Measurements from ENCODE around the gene BCL3.
"Not testable (repeated sequence)": the region's sequence is repeated elsewhere in the genome, so short reads cannot be mapped to it uniquely, and the experiment has no call there.

Gene BCL3

DNA sequence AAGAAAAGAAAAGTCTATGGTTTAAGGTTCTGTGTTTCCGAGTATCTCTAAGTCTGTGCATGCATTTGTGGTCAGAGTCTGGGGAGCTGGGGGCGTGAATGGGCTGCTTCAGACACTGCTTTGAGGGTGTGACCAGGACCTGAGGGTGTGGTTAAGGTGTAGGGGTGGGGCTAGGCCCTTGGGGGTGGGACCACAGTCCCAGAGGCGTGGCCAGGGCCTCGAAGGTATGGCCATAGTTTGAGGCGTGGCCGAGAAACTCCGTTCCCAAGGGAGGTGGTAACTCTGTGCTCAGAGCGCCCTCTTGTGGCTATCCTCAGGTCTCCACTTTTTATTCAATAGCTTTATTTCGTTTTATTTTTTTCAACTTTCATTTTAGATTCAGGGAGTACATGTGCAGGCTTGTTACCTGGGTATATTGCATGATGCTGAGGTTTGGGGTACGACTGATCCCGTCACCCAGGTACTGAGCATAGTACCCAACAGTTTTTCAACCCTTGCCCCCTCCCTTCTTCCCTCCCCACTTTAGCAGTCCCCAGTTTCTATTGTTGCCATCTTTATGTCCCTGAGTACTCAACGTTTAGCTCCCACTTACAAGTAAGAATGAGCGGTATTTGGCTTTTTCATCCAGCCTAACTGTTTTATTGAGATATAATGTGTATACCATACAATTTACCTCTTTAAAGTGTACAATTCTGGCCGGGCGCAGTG lies 22.2 kb downstream of the BCL3 start:
- Histone ChIP-seq H3K36me3 (ENCODE audit: control insufficient read depth, insufficient read depth, low read length) (no peaks in the 10 kb centered on the region), H3K4me1 (ENCODE audit: control insufficient read depth, insufficient read depth, low read length, poor library complexity, severe bottlenecking) (no peaks in the 10 kb centered on the region), H3K4me3 (ENCODE audit: insufficient read depth, low read depth, low read length, poor library complexity, severe bottlenecking) (no peak overlapping the region), H3K27ac (ENCODE audit: insufficient read depth, low read length, poor library complexity, severe bottlenecking) (no peak overlapping the region), H3K9me3 (ENCODE audit: control insufficient read depth, low read length) (no peaks in the 10 kb centered on the region), H3K27me3 (replicated peaks; ENCODE audit: control insufficient read depth, insufficient read depth, low read length, poor library complexity, severe bottlenecking) (no peaks in the 10 kb centered on the region)
- DNase-seq: peak; percentile 97 to 99 (median 98)

DNA sequence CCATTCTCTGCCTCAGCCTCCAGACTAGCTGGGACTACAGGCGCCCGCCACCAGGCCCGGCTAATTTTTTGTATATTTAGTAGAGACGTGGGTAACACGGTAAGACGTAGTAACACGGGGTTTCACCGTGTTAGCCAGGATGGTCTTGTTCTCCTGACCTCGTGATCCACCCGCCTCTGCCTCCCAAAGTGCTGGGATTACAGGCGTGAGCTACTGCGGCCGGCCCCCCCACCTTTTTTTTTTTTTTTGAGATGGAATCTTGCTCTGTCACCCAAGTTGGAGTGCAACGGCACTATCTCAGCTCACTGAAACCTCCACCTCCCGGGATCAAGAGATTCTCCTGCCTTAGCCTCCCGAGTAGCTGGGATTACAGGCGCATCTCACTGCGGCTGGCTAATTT lies 23.6 kb downstream of the BCL3 start:
- not testable (repeated sequence) for DNase-seq; H3K4me3 ChIP-seq (ENCODE audit: insufficient read depth, low read depth, low read length, poor library complexity, severe bottlenecking); H3K4me1 ChIP-seq (ENCODE audit: control insufficient read depth, insufficient read depth, low read length, poor library complexity, severe bottlenecking); H3K27me3 ChIP-seq (replicated peaks; ENCODE audit: control insufficient read depth, insufficient read depth, low read length, poor library complexity, severe bottlenecking); H3K9me3 ChIP-seq (ENCODE audit: control insufficient read depth, low read length); H3K36me3 ChIP-seq (ENCODE audit: control insufficient read depth, insufficient read depth, low read length); H3K27ac ChIP-seq (ENCODE audit: insufficient read depth, low read length, poor library complexity, severe bottlenecking)

DNA sequence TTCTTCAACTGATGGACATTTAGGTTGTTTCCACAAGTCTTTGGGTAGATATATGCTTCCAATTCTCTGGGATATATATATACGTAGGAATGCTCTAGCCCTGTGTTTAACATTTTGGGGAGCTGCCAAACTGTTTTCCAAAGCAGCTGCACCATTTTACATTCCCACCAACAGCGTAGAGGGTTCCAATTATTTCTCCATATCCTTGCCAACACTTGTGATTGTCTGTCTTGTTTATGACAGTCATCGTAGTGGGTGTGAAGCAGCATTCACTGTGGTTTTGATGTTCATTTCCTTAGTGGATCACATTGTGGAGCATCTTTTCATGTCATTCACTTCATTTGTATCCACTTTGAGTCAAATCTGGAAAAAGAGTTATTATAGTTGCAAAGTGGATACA lies 24.5 kb downstream of the BCL3 start:
- Histone ChIP-seq H3K9me3 (ENCODE audit: control insufficient read depth, low read length) (no peaks in the 10 kb centered on the region), H3K4me1 (ENCODE audit: control insufficient read depth, insufficient read depth, low read length, poor library complexity, severe bottlenecking) (no peaks in the 10 kb centered on the region), H3K27me3 (replicated peaks; ENCODE audit: control insufficient read depth, insufficient read depth, low read length, poor library complexity, severe bottlenecking) (no peaks in the 10 kb centered on the region), H3K36me3 (ENCODE audit: control insufficient read depth, insufficient read depth, low read length) (no peaks in the 10 kb centered on the region), H3K27ac (ENCODE audit: insufficient read depth, low read length, poor library complexity, severe bottlenecking) (no peak overlapping the region), H3K4me3 (ENCODE audit: insufficient read depth, low read depth, low read length, poor library complexity, severe bottlenecking) (no peak overlapping the region)
- DNase-seq: no peak

DNA sequence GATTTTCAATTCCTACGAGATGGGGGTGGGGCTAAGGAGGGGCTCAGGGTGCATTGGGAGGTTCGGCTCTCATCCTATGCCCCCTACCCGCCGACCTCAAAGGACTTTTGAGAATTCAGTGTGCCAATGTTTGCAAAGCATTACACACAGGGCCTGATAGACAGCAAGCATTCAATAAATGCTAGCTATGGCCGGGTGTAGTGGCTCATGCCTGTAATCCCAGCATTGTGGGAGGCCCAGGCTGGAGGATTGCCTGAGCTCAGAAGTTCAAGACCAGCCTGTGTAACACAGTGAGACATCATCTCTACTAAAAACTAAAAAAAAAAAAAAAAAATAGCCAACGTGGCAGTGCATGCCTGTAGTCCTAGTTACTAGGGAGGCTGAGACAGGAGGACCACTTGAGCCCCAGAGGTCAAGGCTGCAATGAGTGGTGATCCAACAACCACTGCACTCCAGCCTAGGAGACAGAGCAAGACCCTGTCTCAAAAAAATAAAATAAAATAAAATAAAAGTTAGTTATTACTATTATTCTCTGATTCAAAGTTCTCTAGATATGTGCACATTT lies 27.2 kb downstream of the BCL3 start:
- no peak overlapping the region for H3K4me3 ChIP-seq (ENCODE audit: insufficient read depth, low read depth, low read length, poor library complexity, severe bottlenecking)
- H3K9me3 ChIP-seq (ENCODE audit: control insufficient read depth, low read length): no peaks in the 10 kb centered on the region
- H3K27ac ChIP-seq (ENCODE audit: insufficient read depth, low read length, poor library complexity, severe bottlenecking): no peak overlapping the region
- DNase-seq: no peak
- no peaks in the 10 kb centered on the region for H3K4me1 ChIP-seq (ENCODE audit: control insufficient read depth, insufficient read depth, low read length, poor library complexity, severe bottlenecking)
- H3K36me3 ChIP-seq (ENCODE audit: control insufficient read depth, insufficient read depth, low read length): no peaks in the 10 kb centered on the region
- H3K27me3 ChIP-seq (replicated peaks; ENCODE audit: control insufficient read depth, insufficient read depth, low read length, poor library complexity, severe bottlenecking): no peaks in the 10 kb centered on the region

DNA sequence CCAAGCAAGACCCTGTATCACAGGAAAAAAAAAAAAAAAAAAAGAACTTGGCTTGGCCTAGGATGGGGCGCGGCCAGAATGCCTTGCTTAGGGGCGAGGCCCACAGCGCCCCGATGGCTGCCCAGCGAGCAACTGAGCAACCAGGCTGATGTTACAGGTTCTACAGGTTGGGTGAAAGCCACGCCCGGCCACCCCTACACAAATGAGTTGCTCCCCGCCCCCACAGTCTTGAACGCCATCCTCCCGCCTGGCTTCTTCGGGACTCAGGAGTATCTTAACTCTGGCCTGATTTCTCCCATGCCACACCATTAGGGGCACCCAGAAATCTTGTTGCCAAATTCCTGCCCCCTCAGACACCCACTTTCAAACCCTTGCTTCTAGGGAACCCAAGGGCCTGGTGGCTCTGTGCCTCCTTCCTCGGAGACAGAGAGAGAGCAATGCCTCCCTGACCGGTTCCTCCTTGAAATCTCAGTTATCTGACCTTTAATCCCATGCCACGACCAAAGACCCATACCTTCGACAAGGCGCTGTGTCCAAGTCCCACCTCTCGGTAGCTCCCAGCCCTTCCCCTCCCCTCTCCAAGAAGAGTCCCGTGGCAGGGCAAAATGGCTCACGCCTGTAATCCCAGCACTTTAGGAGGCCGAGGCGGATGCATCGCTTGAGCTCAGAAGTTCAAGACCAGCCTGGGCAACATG lies 28.0 kb downstream of the BCL3 start:
- no peak overlapping the region for H3K4me3 ChIP-seq (ENCODE audit: insufficient read depth, low read depth, low read length, poor library complexity, severe bottlenecking)
- no peak for DNase-seq
- no peaks in the 10 kb centered on the region for H3K9me3 ChIP-seq (ENCODE audit: control insufficient read depth, low read length)
- H3K27ac ChIP-seq (ENCODE audit: insufficient read depth, low read length, poor library complexity, severe bottlenecking): no peak overlapping the region
- H3K36me3 ChIP-seq (ENCODE audit: control insufficient read depth, insufficient read depth, low read length): no peaks in the 10 kb centered on the region
- no peaks in the 10 kb centered on the region for H3K4me1 ChIP-seq (ENCODE audit: control insufficient read depth, insufficient read depth, low read length, poor library complexity, severe bottlenecking)
- H3K27me3 ChIP-seq (replicated peaks; ENCODE audit: control insufficient read depth, insufficient read depth, low read length, poor library complexity, severe bottlenecking): no peaks in the 10 kb centered on the region

DNA sequence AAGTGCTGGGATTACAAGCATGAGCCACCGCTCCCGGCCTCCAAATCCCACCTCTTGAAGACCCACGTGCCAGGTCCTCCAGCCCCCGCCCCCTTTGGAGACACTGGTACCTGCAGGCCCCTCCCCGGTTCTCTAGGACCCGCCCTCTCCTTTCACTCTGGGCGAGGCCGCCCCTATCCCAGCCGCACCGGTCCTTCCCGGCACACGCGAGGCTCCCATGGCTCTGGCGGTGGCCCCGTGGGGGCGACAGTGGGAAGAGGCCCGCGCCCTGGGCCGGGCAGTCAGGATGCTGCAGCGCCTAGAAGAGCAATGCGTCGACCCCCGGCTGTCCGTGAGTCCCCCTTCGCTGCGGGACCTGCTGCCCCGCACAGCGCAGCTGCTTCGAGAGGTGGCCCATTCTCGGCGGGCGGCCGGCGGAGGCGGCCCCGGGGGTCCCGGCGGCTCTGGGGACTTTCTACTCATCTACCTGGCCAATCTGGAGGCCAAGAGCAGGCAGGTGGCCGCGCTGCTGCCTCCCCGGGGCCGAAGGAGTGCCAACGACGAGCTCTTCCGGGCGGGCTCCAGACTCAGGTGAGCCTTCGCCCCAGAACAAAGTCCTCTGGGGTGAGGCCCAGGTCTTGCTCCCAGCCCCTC lies 29.3 kb downstream of the BCL3 start, which contains the start of gene CBLC:
TSS of gene CBLC (plus strand) at position 176 of the 633 bp plus-strand sequence. CDS start at position 218, 42 bp downstream.
- Histone ChIP-seq H3K9me3 (ENCODE audit: control insufficient read depth, low read length) (no peaks in the 10 kb centered on the region), H3K27ac (ENCODE audit: insufficient read depth, low read length, poor library complexity, severe bottlenecking) (no peak within 1 kb of the TSS), H3K27me3 (replicated peaks; ENCODE audit: control insufficient read depth, insufficient read depth, low read length, poor library complexity, severe bottlenecking) (no peaks in the 10 kb centered on the region), H3K4me1 (ENCODE audit: control insufficient read depth, insufficient read depth, low read length, poor library complexity, severe bottlenecking) (no peaks in the 10 kb centered on the region), H3K4me3 (ENCODE audit: insufficient read depth, low read depth, low read length, poor library complexity, severe bottlenecking) (no peak within 1 kb of the TSS), H3K36me3 (ENCODE audit: control insufficient read depth, insufficient read depth, low read length) (no peaks in the 10 kb centered on the region)
- DNase-seq: no peak

DNA sequence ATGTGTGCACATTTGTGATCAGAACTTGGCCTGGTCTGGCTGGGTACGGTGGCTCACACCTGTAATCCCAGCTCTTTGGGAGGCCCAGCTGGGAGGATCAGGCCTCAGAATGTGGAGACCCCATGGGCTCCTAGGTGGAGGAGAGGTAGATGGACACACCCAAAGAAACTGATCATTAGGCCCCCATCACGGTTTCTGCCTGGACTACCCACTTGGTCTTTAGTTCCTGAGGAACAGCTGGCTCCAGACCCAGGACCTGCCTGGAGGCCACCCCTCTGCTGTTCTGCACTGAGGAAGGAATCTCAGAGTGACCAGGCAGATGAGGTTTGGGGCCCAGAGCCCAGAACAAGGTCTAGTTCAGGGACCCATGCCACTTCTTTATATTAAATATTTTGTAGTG lies 30.6 kb downstream of the BCL3 start:
- Histone ChIP-seq H3K4me1 (ENCODE audit: control insufficient read depth, insufficient read depth, low read length, poor library complexity, severe bottlenecking) (no peaks in the 10 kb centered on the region), H3K4me3 (ENCODE audit: insufficient read depth, low read depth, low read length, poor library complexity, severe bottlenecking) (no peak overlapping the region), H3K36me3 (ENCODE audit: control insufficient read depth, insufficient read depth, low read length) (no peaks in the 10 kb centered on the region), H3K27ac (ENCODE audit: insufficient read depth, low read length, poor library complexity, severe bottlenecking) (no peak overlapping the region), H3K27me3 (replicated peaks; ENCODE audit: control insufficient read depth, insufficient read depth, low read length, poor library complexity, severe bottlenecking) (no peaks in the 10 kb centered on the region), H3K9me3 (ENCODE audit: control insufficient read depth, low read length) (no peaks in the 10 kb centered on the region)
- no peak for DNase-seq

DNA sequence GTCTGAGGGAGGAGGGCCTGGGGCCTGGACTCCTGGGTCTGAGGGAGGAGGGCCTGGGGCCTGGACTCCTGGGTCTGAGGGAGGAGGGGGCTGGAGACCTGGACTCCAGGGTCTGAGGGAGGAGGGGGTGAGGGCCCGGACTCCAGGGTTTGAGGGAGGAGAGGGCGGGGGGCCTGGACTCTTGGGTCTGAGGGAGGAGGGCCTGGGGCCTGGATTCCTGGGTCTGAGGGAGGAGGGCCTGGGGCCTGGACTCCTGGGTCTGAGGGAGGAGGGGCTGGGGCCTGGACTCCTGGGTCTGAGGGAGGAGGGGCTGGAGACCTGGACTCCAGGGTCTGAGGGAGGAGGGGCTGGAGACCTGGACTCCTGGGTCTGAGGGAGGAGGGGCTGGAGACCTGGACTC lies 33.2 kb downstream of the BCL3 start:
- not testable (repeated sequence) for DNase-seq; H3K4me1 ChIP-seq (ENCODE audit: control insufficient read depth, insufficient read depth, low read length, poor library complexity, severe bottlenecking); H3K36me3 ChIP-seq (ENCODE audit: control insufficient read depth, insufficient read depth, low read length); H3K9me3 ChIP-seq (ENCODE audit: control insufficient read depth, low read length); H3K4me3 ChIP-seq (ENCODE audit: insufficient read depth, low read depth, low read length, poor library complexity, severe bottlenecking); H3K27ac ChIP-seq (ENCODE audit: insufficient read depth, low read length, poor library complexity, severe bottlenecking); H3K27me3 ChIP-seq (replicated peaks; ENCODE audit: control insufficient read depth, insufficient read depth, low read length, poor library complexity, severe bottlenecking)

DNA sequence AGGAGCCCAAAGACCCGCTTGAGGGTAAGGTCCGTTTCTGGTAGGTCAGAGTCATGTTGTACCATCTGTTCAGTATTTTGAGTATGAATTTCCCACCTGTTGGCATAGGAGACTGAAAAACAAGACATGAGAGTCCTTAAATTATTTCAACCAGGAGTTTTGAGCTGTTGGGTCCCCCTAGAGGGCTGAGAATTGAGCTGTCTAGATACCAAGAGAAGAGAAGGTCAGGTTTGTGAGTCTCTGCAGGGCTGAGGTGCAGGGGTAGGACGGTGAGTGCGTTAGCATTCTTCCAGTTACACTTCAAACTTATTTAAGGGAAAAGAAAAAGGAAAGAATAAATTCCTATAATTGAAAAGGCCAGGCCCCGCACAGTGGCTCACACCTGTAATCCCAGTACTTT lies 34.2 kb downstream of the BCL3 start:
- no peak overlapping the region for H3K27ac ChIP-seq (ENCODE audit: insufficient read depth, low read length, poor library complexity, severe bottlenecking)
- no peaks in the 10 kb centered on the region for H3K4me1 ChIP-seq (ENCODE audit: control insufficient read depth, insufficient read depth, low read length, poor library complexity, severe bottlenecking)
- no peaks in the 10 kb centered on the region for H3K27me3 ChIP-seq (replicated peaks; ENCODE audit: control insufficient read depth, insufficient read depth, low read length, poor library complexity, severe bottlenecking)
- no peak for DNase-seq
- no peaks in the 10 kb centered on the region for H3K36me3 ChIP-seq (ENCODE audit: control insufficient read depth, insufficient read depth, low read length)
- H3K4me3 ChIP-seq (ENCODE audit: insufficient read depth, low read depth, low read length, poor library complexity, severe bottlenecking): no peak overlapping the region
- no peaks in the 10 kb centered on the region for H3K9me3 ChIP-seq (ENCODE audit: control insufficient read depth, low read length)

DNA sequence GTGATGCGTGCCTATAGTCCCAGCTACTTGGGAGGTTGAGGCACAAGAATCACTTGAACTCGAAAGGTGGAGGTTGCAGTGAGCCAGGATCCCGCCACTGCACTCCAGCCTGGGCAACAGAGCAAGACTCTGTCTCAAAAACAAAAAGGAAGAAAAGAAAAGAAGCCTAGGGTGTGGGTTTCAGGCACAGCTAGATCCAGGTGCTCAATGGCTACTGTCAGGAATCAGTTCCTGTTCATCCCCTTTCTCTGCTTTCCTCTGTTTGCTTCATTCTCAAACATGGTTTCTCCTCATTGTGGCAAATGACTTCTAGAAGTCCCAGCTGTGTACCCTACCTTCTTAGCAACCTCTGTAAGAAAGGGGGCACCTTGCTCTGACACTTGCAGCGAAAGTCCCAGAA lies 35.0 kb downstream of the BCL3 start:
- H3K4me1 ChIP-seq (ENCODE audit: control insufficient read depth, insufficient read depth, low read length, poor library complexity, severe bottlenecking): no peaks in the 10 kb centered on the region
- no peak for DNase-seq
- H3K36me3 ChIP-seq (ENCODE audit: control insufficient read depth, insufficient read depth, low read length): no peaks in the 10 kb centered on the region

More for the DNA sequence above, 35.0 kb downstream of the BCL3 start:
- H3K4me3 ChIP-seq (ENCODE audit: insufficient read depth, low read depth, low read length, poor library complexity, severe bottlenecking): no peak overlapping the region
- H3K27ac ChIP-seq (ENCODE audit: insufficient read depth, low read length, poor library complexity, severe bottlenecking): no peak overlapping the region
- H3K9me3 ChIP-seq (ENCODE audit: control insufficient read depth, low read length): no peaks in the 10 kb centered on the region
- no peaks in the 10 kb centered on the region for H3K27me3 ChIP-seq (replicated peaks; ENCODE audit: control insufficient read depth, insufficient read depth, low read length, poor library complexity, severe bottlenecking)

All from effector memory CD4-positive, alpha-beta T cell (primary cell).